ENCODE results near the gene B3GALT6.

- TF ChIP-seq, protein P1, sequence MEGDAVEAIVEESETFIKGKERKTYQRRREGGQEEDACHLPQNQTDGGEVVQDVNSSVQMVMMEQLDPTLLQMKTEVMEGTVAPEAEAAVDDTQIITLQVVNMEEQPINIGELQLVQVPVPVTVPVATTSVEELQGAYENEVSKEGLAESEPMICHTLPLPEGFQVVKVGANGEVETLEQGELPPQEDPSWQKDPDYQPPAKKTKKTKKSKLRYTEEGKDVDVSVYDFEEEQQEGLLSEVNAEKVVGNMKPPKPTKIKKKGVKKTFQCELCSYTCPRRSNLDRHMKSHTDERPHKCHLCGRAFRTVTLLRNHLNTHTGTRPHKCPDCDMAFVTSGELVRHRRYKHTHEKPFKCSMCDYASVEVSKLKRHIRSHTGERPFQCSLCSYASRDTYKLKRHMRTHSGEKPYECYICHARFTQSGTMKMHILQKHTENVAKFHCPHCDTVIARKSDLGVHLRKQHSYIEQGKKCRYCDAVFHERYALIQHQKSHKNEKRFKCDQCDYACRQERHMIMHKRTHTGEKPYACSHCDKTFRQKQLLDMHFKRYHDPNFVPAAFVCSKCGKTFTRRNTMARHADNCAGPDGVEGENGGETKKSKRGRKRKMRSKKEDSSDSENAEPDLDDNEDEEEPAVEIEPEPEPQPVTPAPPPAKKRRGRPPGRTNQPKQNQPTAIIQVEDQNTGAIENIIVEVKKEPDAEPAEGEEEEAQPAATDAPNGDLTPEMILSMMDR (conservative IDR thresholded peaks at IDR 0.05 in 1 of 2, IDR thresholded peaks at IDR 0.05 in 1 of 2; ENCODE audit: low read depth in 1 of 2, low read length in 2 of 2): no peak
- no peak for TF ChIP-seq EZH2 (IDR thresholded peaks at IDR 0.05; ENCODE audit: low read length, missing control alignments)
Measured at GRCh38 chr1:1238702-1239178, 6.7 kb downstream of the B3GALT6 start.

Data from fibroblast of lung (primary cell).